Activated CD8-positive, alpha-beta memory T cell treated with anti-CD3 and anti-CD28 coated beads, Interleukin-2, amount 50 U/mL, for 24 hours (primary cell): ENCODE data around the gene CTPS2.
"Not testable (repeated sequence)": the region's sequence is repeated elsewhere in the genome, so short reads cannot be mapped to it uniquely, and the experiment has no call there.

ENCODE experiments used
- DNase-seq: peaks from one replicate; pipeline ENCODE4 v3.0.0-alpha.2; 2020; ENCODE audit errors: extremely low read depth

Gene CTPS2

GRCh38 chrX:16653424-16653823, 59.0 kb downstream of the CTPS2 start:
- no peak for DNase-seq

- no peak for DNase-seq
Measured at GRCh38 chrX:16651391-16652024, 61.0 kb downstream of the CTPS2 start.

- no peak for DNase-seq
Measured at GRCh38 chrX:16649858-16650257, 62.6 kb downstream of the CTPS2 start, which contains the start of gene S100G. S100G (plus strand) TSS chrX:16650158; CDS start chrX:16651007, 849 bp downstream.

DNA sequence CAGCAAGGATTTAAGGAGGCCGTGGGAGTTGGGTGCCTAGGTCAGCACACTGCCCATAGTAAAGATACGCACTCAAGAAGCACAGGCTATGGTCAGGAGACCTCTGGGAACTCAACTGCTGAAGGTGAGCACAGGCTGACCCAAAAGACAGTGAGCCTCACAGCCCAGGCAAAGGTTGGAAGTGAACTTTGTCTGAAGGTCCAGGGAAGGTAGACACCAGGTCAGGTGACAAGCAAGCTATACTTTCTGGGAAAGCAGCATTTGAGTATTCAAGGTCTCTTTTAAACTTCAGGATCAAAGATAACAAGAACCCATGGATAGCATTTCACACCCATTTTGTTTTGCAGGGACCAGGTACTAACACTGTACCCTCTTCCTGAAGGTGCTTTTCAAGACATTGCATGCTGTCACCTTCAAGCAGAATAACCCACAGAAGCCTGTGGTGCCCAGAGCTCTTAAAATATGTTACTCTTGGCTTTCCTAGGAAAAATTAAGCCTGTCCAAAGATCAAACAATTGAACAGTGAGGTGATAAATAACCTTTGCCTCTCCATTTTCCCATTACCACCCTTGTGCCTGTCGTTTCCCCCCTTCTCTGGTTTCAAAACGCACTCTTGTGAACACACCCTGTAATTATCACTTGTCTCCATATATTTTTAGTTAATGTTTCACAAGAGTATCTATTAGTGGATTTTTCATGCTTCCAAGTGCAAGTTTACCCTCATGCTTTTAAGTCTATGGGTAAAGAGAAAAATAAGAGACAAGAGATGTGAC, 65.9 kb downstream of the CTPS2 start:
- no peak for DNase-seq

DNA sequence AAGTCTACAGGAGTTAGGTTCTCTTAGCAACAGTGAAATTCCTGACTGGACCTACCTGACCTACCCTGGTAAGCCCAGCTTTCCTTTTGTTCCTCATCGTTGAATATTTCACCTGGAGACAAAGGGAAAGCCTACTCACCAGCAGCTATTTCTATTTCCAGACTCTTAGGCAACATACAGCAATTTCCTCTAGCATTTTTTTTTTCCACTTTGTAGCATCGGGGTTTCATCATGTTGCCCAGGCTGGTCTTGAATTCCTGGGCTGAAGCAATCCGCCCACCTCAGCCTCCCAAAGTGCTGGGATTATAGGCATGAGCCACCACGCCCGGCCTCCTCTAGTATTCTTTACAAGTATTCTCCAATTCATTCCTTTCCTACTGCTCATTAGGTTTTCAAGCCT, 69.3 kb downstream of the CTPS2 start:
- DNase-seq, result no peak

DNA sequence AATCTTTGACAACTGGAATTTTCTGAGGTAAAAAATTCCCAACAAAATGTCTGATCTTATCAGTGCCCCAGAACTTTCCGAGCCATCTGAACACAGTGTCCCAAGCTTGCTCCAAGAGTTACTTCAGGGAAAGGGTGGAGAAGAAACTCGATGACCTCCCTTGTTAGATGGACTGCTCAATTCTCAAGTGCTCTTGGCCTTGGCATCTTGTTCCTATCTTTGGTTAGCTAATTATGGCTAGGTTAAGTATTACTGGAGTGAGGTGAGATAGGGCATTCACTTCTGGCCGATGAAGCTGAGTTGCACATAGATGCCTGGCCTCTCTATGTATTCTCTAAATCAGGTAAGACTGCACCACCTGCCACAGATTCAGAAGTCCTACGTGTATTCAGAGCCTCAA, 71.6 kb downstream of the CTPS2 start:
- no peak for DNase-seq

GRCh38 chrX:16639966-16640365, 72.5 kb downstream of the CTPS2 start:
- DNase-seq, result no peak

DNA sequence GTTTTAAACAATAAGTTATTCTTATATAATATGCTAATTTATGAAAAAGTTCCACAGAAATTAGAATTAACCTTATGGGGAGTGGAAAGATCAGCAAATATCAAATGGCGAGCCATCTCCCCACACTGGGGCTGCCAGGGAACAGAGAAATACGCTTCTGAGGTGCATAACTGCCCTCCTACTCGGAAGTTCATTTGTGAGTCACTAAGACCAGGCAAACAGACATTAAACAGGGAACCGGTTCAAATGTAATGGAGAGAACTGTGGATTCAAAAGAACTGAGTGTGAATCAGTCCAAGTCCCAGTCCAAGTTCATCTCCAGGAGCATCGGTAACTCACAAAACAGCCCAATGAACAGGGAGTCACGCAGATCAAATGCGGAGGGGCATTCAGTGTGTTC, 73.9 kb downstream of the CTPS2 start:
- no peak for DNase-seq

GRCh38 chrX:16635596-16635995, 76.9 kb downstream of the CTPS2 start:
- no peak for DNase-seq

GRCh38 chrX:16635040-16635439, 77.4 kb downstream of the CTPS2 start:
- no peak for DNase-seq

DNA sequence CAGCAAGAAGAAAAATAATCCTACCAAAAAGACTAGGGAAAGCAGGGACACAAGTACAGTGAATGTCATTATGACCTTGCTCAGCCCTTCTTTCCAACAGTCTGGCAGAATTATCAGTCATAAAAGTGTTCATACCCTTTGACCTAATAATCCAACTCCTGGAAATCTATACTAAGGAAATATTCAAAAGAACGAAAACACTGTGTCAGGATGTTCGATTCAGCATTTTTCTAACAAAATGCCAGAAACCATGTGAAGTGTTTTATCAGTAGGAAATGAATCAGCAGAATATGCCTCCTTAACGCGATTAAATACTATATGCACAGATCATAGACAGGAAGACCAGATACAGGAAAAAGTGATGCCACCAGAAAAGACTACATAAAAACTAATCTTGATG, 78.7 kb downstream of the CTPS2 start:
- DNase-seq, result no peak

DNA sequence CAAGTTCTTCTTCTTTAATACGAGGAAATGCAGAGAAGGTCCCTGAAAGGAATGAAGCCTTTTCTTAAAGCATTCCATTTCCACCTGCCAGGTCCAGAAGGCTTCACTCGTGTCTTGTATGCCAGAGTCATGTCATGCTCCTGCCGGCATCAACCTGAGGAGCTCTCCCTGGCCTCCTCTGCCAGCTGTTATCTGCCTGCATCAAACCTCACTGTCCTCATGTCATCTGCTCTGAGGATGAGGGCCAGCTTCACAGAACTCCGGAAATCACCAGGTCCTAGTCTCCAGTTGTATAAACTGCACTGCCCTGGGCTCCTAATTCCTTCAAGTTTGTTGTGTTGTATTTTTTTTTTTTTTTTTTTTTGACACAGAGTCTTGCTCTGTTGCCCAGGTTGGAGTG, 82.6 kb downstream of the CTPS2 start:
- DNase-seq, result no peak

- no peak for DNase-seq
Measured at GRCh38 chrX:16628946-16629595, 83.4 kb downstream of the CTPS2 start.

GRCh38 chrX:16628511-16628910, 84.0 kb downstream of the CTPS2 start:
- not testable (repeated sequence) for DNase-seq

DNA sequence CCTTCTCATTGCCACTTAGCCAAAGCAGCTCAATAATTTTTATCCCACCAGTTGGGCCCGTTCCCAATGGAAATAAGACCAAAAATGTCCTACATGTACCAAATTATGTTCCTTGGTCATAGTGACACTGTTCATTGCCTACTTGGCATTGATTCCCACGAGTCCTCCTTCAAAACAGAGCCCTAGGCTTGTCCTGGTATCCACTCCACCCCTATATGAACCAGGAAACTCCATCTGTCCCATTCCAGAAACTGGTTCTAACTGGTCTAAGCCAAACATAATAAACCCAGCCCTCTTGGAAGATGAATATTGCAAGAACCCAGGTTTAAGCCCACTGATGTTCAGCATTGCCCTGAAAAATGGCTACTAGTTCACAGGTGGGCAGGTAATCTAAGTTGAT, 93.4 kb downstream of the CTPS2 start:
- DNase-seq, result no peak

DNA sequence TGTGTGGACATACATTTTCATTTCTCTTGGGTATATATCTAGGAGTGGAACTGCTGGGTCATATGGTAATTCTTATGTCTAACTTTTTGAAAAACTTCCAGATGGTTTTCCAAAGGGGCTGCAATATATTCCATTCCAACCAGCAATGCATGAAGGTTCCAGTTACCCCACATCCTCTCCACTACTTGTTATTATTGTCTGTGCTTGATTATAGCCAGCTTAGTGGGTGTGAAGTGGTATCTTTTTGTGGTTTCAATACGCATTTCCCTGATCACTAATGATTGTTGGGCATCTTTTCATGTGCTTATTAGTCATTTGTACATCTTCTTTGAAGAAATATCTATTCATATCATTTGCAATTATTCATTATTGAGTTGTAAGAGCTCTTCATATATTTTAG, 94.0 kb downstream of the CTPS2 start:
- DNase-seq, result no peak

- no peak for DNase-seq
Measured at GRCh38 chrX:16617382-16617781, 95.1 kb downstream of the CTPS2 start.

GRCh38 chrX:16612257-16612897, 100.1 kb downstream of the CTPS2 start:
- no peak for DNase-seq

- DNase-seq, result not testable (repeated sequence)
Measured at GRCh38 chrX:16610654-16611053, 101.8 kb downstream of the CTPS2 start.

DNA sequence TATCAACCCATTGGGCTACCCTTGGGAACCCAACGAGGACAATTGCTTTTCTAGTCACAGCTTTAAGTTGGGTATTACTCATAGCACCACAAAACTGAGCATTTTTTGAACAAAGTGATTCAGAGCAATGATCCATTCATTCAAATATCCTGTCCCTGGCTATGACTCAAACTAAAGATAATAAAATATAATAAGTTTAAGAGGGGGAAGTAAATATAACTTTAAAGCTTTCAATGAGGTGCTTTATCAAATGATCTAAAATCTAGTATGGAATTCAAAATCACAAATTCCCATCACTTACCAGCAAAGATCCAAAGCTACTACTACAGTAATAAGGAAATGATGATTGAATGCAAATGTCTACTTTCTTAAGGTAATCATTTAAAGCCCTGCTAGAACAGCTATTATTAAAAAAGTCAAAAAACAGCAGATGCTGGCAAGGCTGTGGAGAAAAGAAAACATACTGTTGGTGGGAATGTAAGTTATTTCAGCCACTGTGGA, 102.3 kb downstream of the CTPS2 start:
- no peak for DNase-seq

DNA sequence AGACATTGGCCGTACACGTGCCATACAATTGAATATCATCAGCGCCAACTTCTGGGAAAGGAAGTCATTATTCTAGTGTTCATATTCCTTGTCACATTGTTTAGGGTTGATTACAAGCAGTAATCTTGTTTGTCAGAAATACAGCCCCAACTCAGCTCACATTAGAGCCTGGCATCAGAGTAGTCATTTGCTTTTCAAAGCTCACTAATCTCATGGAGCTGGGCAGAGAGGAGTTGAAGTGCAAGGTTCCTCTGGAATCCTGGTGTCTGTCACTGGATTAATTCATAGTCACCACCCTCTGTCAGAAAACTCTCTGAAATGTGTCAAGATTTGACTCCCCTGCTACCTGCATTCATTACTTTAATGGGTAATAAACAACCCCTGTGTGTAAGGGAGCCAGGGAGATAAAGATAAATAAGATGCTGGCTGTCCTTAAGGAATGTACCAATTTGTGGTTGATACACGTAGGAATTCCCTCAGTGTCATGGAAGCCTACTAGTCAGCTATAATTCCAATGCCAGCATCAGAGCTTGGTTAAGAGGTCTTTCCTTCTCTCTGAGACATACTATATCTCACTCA, 106.2 kb downstream of the CTPS2 start:
- no peak for DNase-seq

DNA sequence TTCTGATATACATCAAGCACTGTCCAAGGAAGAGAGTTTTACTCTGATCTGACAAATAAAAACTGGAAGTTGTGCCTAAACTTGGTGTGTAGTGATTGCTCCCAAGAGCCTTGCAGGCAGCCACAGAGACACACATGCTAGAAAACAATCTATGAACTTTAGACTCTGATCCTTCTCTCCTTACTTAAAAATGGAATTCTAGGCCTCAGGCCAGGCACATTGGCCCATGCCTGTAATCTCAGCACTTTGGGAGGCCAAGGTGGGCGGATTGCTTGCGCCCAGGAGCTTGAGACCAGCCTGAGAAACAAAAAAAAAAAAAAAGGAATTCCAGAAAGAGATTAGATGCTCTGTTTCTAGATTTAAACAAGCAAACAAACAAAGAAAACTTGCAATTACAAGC, 108.1 kb downstream of the CTPS2 start:
- no peak for DNase-seq
